ENCODE results near the gene ETFA.

- TF ChIP-seq USF2 (CRISPR knock-in tag; IDR thresholded peaks at IDR 0.05) (no peak), CTCF (IDR thresholded peaks at IDR 0.05) (no peak), ZNF317 (CRISPR knock-in tag; IDR thresholded peaks at IDR 0.05; ENCODE audit: borderline replicate concordance, low read depth) (no peak), JAZF1 (CRISPR knock-in tag; IDR thresholded peaks at IDR 0.05) (no peak)
These were observed 111.2 kb downstream of the ETFA start for GRCh38 chr15:76200083-76200465.
